GM19099 (cell line): ENCODE results near the gene MARCHF4.

Experiments used
- POLR2A ChIP-seq: IDR thresholded peaks from 3 replicates; pipeline ENCODE4 v1.6.1; 2011; ENCODE audit warnings: low read depth; ENCODE audit not compliant: insufficient read length; ENCODE audit errors: extremely low read depth

Gene MARCHF4

DNA sequence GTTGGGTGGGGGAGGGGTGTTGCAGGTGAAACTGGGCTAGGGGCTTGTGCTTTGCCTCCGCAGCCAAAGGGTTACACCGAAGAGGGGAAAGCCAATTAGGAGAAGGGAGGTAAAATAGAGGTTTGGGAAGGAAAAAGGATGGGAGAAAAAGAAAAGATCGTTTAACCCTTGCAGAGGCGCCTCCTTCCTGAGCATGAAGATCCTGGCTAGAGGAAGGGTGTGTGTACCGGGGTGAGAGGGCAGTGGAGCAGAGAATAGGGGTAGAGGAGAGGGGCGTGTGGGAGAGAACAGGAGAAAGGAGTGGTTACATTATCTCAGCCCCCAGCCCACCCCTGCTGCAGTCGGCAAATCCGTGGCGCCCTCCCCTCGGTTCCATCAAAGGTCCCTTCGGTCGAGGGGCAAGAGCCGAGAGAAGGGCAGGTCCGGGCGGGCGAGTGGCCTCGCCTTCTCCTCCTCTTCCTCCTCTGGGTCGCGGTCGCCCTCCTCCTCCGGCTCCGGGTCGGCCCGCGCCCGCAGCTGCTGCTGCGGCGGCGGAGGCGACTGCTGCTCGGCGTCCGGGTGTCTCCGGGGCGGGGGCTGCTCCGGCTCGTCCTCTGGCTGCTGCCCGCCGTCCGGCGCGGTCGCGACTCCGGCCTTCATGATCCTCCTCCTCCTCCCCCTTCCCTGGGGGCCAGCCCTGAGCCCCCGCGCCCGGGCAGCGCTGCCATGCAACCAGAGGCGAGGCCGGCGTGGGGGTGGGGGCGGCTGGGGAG is 1.1 kb downstream of the MARCHF4 start:
- TF ChIP-seq POLR2A = no peak

DNA sequence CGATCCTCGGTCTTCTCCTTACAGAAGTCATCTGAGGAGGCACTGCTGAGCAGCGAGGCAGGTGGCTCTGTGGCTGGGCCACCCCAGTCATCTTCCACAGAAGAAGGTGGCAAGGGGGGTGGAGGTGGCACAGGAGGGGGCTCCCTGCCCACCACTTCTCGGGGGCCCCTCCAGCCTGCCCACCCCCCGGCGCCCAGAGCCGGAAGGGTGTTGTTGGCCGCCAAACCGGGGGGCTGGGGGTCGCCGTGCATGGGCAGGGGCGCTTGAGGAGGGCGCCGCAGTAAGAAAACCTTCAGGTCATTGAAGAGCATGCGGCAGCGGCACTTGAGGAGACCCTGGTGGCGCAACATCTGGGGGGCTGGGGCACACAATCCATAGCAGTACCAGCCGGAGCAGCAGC is 2.5 kb downstream of the MARCHF4 start:
- TF ChIP-seq POLR2A = no peak

DNA sequence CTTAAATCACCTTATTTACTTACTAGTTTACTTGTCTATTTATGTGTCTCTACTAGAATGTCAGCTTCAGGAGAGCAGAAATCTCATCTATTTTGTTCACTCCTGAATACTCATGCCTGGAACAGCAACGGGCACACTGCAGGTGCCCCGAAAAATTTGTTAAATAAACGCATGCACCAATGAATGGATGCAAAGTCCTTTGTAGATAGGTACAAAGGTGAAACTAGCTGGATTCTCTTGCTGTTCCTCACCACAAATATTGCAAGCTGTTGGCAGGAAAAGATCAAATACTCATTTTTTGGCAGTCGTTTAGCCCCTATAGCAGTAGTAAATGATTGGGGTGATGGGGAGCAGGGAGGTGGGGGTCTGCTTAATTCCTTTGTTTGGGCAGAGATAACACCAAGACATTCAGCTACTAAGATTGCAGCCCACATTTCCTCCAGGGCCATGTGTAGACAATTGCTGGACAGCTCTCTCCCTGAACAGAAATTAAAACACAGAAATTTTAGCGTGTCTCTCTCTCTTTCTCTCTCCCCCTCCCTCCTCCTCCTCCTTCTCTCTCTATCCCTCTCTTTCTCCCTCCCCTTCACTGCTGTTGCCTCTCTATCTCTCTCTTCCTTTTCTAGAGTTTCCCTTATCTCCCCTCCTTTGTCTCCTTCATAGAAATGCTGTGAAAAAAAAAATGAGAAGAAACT is 5.4 kb downstream of the MARCHF4 start:
- TF ChIP-seq POLR2A = no peak

DNA sequence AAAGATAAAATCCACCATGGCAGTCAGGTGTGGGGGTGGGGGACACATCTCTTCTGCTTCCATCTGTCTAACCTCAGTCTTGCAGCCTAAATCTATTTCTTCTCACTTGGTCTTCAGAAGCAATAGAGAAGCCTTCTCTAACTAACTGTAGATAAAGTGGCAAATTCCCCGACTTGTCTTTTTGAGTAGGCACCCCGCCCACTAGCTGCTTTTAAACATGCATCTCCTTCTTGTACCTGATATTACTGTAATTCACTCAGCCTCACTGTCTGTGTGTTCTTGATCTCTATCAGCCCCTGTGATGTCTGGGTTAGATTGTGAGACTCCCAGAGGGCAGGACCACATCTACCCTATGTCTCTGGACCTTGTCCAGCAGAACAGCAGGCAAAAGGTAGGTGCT is 6.8 kb downstream of the MARCHF4 start:
- TF ChIP-seq POLR2A = no peak

DNA sequence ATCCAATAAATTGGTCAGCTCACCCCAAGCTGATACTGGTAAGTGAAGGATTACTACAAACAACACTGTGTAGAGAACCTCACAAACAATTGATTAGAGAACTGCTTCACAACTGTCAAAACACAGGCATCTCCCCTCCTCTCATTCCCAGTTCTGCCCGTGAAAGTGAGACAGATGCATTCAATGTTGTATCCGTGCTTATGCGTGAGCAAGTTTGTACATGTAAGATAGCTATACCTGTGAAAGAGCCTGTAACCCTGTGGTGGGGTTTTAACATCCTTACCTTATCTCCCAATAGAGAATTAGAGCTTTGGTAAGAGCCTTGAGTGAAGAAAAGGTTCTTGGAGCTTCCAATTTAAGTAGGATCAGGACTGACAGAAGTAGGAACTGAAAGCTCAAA is 9.1 kb downstream of the MARCHF4 start:
- no peak for TF ChIP-seq POLR2A

DNA sequence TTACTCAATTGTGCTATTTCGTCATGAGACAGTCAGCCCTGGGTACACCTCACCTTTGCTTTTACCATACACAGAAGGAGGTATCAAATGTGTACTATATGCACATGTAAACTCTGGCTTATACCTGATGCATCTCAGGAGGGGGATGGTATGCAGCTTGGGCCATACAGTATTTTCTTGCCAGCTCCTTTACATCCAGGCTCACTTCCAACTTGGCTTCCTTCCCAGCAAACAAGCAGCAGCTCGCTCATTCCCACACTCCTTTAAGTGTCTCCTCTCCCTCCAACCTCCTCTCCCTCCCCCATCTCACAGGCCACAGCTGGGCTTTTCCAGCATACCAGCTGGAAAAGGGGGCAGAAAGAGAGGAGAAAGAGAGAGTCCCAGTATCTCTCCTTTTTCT is 9.6 kb downstream of the MARCHF4 start:
- no peak for TF ChIP-seq POLR2A

DNA sequence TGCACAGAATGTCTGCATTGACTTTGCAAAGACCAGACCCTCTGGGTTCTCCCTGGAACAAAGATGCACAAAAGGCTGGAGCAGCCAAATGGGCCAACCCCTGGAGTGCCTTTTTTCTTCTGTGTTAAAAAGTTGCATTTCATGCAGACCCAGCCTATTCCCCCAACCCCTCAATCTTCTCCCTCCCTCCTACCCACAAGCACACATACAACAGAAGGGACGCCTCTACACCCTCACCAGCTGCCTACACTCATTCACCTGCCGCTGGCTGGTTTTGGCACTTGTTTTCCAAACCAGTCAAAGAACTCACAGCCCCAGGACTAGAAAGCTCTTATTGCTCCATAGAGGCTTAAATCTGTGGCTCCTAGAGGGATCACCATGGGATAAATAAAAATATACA is 16.6 kb downstream of the MARCHF4 start:
- no peak for TF ChIP-seq POLR2A

DNA sequence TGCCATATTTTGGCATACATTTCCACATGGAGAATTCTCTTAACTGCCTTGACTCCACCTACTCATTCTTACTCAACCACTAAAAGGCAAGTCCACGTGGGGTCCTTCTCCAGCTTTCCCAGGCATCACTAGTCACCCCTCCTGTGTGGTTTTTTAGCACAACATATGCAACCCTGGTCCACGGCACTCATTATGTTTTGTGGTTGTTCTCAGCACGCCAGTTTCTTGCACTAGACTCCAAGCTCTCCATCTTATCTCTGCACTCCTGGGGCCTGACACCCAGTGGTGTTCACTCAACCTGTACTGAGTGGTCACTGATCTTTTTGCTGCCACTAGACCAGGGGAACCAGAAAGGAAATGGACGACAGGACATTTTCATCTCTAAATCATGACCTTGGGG is 18.0 kb downstream of the MARCHF4 start:
- TF ChIP-seq POLR2A = no peak

DNA sequence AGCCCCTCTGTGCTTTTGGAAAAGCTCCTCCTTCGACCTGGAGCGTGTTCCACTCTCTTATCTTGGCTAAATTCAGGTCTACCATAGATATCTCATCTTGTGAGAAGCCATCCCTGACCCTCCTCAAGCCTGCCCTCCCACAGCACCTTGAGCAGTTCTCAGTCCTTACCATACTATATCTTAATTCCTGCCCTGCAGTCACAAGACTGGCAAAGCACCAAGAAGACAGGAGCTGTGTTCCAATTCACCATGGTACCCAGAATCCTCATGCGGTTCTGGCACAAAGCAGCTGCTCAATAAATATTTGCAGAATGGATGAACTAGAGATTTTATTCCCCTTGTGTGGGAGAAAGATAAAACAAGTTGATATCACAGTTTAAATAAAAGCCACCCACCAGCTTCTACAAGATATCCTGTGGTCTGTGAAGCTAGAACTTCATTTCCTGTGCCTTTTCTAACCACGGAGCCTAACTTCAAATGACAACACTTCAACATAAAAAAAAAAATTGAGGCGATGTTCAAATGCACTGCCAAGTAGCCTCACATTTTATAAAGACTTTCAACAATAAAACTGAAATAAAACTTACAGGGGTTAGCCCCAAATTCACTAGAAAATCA is 19.5 kb downstream of the MARCHF4 start:
- no peak for TF ChIP-seq POLR2A

DNA sequence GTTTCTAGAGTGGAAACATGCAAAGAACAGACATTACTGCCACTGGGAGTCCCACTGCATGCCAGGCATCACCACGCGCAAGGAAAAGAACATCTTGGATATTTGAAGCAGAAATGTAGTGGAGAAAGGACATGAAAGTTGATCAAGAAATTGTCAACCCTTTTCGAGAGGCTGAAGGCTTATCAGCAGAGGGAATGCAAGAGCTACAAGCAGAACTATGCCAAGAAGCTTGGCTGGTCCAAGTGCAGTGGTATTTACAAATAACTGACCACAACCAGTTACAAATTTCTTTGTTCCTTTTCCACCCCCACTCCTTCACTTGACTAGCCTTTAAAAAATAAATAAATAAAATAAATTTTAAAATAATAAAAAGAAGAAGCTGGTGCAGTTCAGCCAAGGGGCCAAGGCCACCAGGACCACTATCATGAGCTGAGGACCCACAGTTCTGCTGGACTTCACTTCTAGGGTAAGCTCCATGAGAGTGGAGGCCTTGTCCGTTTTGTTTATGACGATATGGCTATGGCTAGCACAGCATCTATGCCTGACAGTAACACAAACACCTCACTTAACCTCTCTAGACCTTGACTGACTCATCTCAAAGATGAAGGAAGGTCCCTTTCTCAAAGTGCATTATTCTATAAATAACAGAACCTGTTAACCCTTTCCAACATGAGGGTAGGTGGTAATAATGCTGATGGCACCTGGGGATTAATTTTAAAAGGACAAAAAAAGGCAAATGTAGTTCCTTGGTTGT is 20.9 kb downstream of the MARCHF4 start:
- TF ChIP-seq POLR2A = no peak

DNA sequence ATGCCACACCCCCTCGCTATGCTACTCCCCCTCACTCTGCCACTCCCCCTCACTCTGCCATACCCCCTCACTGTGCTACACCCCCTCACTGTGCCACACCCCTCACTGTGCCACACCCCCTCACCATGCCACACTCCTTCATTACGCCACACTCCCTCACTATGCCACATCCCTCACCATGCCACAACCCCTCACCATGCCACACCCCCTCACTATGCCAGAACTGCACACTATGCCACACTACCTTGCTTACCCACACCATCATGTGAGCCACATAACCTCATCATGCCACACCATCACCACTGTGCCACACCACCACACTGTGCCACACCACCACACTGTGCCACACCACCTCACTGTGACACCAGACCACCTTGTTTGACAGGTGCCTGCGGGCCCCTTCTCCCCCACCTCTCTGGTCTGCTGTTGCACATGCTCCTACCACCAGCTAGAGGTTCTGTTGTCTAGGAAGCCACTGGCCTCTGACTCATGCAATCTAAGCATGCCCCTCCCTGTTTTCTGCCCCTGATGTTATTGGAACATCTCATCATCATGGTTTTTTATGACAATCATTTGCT is 22.0 kb downstream of the MARCHF4 start:
- no peak for TF ChIP-seq POLR2A

DNA sequence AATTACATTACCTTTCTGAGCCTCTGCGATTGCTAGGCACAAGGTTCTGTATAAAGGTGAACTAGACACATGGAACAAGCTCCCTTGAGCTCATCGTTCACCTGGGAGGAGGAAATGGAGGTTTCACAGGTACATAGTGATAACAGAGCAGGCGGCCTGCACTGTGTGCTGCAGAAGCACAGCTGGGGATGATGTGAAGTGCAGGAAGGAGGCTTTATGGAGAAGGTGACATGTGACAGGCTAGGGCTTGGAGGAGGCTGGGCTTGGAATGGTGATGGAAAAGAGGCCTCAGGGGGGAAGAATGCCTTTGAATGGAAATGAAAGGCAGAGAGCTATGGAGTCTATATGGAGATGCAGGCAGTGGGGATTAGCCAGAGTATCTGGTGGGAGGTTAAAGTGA is 22.9 kb downstream of the MARCHF4 start:
- no peak for TF ChIP-seq POLR2A

DNA sequence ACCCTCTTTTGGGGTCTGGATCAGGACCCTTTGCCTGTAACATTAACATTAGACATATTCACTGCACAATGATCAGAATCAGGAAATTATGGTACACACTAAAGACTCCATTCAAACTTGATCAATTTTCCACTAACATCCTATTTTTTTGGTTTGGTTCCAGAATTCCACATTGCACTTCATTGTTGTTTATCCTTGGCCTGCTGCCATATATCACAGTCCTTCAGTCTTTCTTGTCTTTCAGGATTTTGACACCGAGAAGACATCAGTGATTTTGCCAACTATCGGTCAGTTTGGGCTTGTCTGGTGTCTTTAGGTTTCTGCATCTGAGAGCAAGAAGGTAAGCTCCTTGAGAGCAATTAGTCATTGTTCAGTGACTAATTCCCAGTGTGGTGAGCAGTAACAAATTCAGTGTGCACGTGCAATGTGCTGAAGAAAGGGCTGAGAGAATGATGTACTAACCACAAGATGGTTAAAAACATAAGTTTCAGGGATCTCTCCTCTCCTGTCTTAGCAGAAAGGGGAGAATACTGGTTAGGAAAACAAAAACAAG is 23.5 kb downstream of the MARCHF4 start:
- no peak for TF ChIP-seq POLR2A

DNA sequence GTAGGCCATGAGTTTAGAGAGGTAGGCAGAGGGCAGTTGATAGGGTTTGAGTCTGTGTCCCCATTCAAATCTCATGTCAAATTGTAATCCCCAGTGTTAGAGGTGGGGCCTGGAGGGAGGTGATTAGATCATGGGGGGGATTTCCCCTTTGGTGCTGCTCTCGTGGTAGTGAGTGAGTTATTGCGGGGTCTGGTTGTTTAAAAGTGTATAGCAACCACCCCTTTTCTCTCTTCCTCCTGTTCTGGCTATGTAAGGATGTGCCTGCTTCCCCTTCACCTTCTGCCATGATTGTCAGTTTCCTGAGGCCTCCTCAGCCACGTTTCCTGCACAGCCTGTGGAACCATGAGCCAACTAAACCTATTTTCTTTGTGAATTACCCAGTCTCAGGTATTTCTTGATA is 25.5 kb downstream of the MARCHF4 start:
- no peak for TF ChIP-seq POLR2A

DNA sequence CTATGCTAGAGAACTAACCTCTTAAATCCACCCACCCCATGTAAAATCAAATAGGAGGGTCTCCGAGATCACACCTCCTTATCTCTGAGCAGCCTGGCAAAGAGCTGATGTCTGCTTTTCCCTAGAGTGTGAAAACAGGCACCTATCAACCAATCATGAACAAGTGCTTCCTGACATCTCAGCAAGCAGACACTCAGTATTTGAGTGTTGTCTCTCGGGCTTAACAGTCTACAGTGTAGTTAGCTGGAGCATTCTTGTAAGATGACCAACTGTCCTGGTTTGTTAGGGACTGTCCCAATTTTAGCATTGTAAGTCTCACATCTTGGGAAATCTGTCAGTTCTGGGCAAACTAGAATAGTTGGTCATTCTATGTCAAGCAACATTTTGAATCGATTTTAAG is 26.4 kb downstream of the MARCHF4 start:
- no peak for TF ChIP-seq POLR2A

DNA sequence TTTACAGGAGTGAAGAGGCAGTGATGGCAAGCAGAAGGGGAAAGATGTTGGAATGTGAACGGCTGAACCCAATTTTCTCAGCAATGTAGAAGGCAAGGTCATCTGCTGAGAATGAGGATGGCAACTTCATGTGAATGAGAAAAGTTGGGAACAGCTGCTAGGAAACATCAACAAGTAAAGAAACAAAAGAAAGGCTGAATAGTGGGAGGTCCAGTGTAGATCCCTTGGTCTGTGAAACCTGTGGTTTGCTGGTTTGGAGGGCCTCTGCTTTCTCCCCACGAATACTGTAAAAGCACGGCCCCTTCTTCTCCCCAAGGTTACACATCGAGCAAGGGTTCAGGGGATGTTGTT is 27.4 kb downstream of the MARCHF4 start:
- TF ChIP-seq POLR2A = no peak
